DND-41 (cell line): Measurements from ENCODE around the gene PDLIM1.

Experiments
- EZH2 ChIP-seq: IDR thresholded peaks from 3 replicates; pipeline ENCODE4 v1.6.1; 2012; ENCODE audit warnings: borderline replicate concordance, low read depth, mild to moderate bottlenecking, moderate library complexity, low read length, inconsistent platforms; ENCODE audit not compliant: severe bottlenecking
- TF ChIP-seq, protein P1 (sequence below): IDR thresholded peaks from 2 replicates; pipeline ENCODE4 v1.5.1; 2012; ENCODE audit warnings: borderline replicate concordance, low read length, moderate library complexity, mild to moderate bottlenecking; ENCODE audit not compliant: poor library complexity, severe bottlenecking; ENCODE audit errors: extremely low read depth

DNA sequence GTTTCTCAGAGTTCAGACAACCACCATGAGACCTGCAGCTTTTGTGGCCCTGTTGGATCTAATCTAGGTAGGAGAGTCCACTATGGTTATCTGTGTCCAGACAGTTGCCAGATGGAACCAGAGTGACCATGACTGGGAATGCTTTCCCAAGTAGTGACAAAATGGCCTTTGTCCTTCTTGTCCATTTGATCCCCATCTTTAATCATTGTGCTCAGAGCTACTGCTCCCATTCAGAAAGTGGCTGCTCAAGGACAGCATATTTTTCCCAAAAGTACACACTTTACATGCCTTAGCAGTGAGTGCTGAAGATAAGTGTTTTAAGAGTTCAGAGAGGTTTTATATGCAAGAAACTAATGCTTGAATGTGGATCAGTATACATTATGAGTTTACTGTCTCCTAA lies 102.2 kb downstream of the PDLIM1 start:
- TF ChIP-seq, protein P1, sequence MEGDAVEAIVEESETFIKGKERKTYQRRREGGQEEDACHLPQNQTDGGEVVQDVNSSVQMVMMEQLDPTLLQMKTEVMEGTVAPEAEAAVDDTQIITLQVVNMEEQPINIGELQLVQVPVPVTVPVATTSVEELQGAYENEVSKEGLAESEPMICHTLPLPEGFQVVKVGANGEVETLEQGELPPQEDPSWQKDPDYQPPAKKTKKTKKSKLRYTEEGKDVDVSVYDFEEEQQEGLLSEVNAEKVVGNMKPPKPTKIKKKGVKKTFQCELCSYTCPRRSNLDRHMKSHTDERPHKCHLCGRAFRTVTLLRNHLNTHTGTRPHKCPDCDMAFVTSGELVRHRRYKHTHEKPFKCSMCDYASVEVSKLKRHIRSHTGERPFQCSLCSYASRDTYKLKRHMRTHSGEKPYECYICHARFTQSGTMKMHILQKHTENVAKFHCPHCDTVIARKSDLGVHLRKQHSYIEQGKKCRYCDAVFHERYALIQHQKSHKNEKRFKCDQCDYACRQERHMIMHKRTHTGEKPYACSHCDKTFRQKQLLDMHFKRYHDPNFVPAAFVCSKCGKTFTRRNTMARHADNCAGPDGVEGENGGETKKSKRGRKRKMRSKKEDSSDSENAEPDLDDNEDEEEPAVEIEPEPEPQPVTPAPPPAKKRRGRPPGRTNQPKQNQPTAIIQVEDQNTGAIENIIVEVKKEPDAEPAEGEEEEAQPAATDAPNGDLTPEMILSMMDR = no peak
- no peak for TF ChIP-seq EZH2
